ENCODE data around the gene NPAS2.

GRCh38 chr2:100894105-100894795, 74.3 kb downstream of the NPAS2 start:
- TF ChIP-seq CTCF (conservative IDR thresholded peaks at IDR 0.05 in 1 of 2, IDR thresholded peaks at IDR 0.05 in 1 of 2; ENCODE audit: extremely low read depth in 1 of 2, insufficient read depth in 1 of 2, low read depth in 1 of 2, low read length in 2 of 2) = no peak
- TF ChIP-seq EZH2 (IDR thresholded peaks at IDR 0.05; ENCODE audit: borderline replicate concordance, low read length) = no peak

Data from mammary epithelial cell (primary cell).